RKO (cell line): ENCODE results near the gene MAT2A.
"Not testable (repeated sequence)": the region's sequence is repeated elsewhere in the genome, so short reads cannot be mapped to it uniquely, and the experiment has no call there.

ENCODE experiments used
- DNase-seq: peaks from one replicate; pipeline ENCODE4 v3.0.0-alpha.2; 2016; ENCODE audit warnings: low spot score

Gene MAT2A

DNA sequence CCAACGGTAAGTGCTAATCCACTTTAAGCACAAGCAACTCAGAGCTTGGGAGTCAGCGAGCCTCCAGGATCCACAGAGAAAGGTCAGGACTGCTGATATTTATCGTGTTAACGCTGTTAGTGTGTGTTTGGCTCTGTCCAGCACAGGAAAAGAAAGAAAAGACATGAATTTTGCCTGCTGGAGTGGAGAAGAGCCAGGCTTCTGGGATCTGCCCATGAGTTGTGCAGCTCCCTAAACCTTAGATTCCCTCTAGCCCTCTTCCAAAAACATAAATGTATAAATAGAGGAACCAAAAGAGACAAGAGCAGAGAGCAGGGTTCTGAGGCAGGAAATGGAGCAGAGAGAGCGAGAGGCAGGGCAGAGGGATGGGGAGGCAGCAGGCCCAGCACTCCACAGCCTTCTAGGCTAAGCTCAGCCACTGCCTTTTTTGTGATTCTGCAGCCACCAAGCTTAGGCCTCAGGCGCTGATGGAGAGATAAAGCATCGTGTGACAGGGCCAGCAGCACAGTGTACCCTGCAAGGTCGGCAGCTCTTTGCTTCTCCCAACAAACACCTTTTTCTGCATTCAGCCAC, 14.5 kb upstream of the MAT2A start:
- DNase-seq = no peak

- no peak for DNase-seq
These were observed 13.9 kb upstream of the MAT2A start for GRCh38 chr2:85525029-85525428.

- no peak for DNase-seq
These were observed 13.4 kb upstream of the MAT2A start for GRCh38 chr2:85525567-85525966.

- DNase-seq = no peak
These were observed 11.2 kb upstream of the MAT2A start for GRCh38 chr2:85527787-85528186.

GRCh38 chr2:85528355-85528754, 10.6 kb upstream of the MAT2A start:
- DNase-seq = no peak

GRCh38 chr2:85529809-85530208, 9.2 kb upstream of the MAT2A start:
- DNase-seq = no peak

DNA sequence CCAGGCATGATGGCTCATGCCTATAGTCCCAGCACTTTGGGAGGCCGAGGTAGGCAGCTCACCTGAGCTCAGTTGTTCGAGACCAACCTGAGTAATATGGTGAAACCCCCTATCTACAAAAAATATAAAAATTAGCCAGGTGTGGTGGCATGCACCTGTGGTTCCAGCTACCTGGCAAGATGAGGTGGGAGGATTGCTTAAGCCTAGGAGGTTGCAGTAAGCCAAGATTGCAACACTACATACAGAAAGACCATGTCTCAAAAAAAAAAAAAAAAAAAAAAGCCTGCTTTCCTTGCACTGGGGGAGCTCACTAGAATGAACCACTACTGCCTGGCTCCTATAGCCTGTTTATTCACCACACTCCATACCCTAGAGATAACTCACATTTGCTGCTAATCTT, 7.4 kb upstream of the MAT2A start:
- no peak for DNase-seq

- DNase-seq = no peak
These were observed 4.9 kb upstream of the MAT2A start for GRCh38 chr2:85534099-85534498.

- DNase-seq = no peak
These were observed 4.1 kb upstream of the MAT2A start for GRCh38 chr2:85534881-85535280.

- peak; percentile 75 for DNase-seq
These were observed 2.5 kb upstream of the MAT2A start for GRCh38 chr2:85536479-85536878.

DNA sequence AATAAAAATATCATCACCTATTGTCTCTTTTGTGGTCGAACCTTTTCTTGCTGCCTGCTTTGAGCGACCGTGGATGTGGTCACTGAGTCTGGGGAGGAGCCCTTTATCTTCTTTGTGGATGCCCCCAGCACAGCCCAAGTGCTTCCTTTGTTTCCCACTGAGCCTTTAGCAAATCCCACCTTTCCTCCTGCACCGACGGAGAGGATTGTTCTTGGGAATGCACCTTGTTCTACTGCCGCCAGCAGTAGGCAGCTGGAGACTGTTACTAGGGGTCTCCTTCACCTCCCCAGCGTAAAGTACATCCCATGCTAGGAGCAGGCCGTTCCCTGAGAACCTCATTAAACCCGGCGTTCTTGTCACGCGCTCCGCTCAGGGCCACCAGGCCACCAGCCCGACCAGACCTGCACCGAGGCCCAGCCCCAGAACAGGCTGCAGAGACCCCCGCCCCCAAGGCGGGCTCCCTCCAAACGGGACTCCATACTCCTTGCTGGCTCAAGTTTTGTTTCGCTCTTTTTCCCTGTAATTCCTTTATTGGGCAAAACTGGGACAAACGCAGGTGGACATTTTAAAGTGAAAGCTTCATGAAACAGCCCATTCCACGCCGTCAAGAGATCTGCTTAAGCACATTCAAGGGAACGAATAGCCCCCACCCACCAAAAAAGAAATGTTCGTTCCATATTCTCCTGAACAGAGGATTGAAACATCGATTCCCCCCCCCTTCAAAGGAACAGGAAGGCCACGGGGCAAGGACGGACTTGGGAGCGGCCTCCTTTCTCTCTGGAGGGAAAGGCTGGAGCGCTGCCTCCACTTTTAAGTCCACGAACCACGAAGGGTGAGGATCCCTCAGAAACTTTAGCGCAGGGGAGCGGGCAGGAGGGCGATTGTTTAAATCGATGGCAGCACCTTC, 1.1 kb upstream of the MAT2A start:
- DNase-seq = peak; percentile 57

- peak; percentile 81 for DNase-seq
These were observed 579 bp downstream of the MAT2A start for GRCh38 chr2:85539361-85540132.

DNA sequence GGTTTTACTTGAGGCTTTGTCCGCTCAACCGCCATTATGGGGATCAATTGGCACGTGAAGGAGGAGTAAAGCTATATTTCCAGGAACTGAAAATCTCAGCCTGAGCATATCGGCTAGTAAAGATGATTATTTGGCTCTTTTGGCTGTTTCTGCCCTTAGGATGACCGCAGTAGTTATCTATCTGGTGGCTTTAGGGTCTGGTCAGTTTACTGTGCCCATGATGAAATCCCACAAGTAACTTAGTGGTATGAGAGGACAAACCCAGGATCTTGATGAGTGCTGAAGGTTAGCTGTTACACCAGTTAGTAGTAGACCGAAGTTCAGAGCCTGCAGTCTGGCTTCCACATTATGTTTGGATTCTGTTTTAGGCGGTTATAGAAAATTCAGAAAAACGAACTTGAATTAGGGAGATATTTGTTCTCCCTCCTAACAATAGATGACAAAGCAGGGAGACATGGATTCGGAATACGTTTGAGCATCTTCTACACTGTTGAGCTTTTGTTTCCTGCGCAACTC, 1.2 kb downstream of the MAT2A start:
- DNase-seq = peak; percentile 53

DNA sequence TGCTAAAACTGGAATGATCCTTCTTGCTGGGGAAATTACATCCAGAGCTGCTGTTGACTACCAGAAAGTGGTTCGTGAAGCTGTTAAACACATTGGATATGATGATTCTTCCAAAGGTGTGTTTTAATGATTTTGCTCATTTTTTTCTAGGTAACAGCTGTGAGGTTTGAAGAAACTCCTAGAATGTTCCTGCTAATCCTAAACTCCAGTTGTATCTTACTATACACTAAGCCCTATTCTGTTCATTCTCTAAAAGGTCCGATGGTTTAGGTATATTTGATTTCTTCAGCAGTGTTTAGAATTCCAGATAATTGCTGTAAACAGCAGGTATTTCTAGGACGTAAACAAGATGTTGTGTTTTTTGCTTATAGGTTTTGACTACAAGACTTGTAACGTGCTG, 2.3 kb downstream of the MAT2A start:
- no peak for DNase-seq

GRCh38 chr2:85541753-85542457, 2.9 kb downstream of the MAT2A start:
- no peak for DNase-seq

- no peak for DNase-seq
These were observed 3.8 kb downstream of the MAT2A start for GRCh38 chr2:85542777-85543176.

DNA sequence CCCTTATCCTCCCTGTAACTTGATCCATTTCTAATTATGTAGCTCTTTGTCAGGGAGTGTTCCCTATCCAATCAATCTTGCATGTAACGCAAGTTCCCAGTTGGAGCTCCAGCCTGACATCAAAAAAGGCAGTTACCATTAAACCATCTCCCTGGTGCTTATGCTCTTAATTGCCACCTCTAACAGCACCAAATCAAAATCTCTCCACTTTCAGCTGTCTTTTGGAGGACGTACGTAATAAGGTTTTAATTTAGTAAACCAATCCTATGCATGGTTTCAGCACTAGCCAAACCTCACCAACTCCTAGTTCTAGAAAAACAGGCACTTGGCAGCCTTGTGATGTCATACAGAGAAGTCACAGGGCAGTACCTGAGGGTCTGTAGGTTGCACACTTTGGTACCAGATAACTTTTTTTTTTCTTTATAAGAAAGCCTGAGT, 5.3 kb downstream of the MAT2A start:
- not testable (repeated sequence) for DNase-seq

DNA sequence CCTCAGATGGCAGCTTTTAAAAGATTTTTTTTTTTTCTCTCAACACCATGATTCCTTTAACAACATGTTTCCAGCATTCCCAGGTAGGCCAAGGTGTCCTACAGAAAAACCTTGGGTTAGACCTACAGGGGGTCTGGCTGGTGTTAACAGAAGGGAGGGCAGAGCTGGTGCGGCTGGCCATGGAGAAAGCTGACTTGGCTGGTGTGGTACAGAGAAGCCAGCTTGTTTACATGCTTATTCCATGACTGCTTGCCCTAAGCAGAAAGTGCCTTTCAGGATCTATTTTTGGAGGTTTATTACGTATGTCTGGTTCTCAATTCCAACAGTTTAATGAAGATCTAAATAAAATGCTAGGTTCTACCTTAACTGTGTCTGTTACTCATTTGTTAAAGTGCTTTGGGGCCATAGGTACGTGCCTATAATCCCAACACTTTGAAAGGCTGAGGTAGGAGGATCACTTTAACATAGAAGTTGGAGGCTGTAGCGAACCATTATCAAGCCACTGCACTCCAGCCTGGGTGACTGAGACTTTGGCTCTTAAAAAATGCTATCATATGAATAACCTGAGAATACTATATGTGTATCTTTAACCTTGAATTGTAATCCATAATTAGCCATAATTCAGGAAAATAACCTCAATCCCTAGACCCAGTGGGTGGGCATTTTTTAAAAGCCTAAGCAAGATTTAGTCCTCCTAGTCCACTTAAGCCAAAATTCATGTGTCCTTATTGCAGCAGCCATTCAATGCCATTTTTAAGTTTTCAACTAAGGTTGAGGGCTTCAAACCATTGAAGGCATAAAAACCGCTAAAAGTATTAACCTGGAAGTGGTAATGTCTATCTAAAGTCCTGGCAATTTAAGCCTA, 6.2 kb downstream of the MAT2A start:
- DNase-seq = peak; percentile 16

DNA sequence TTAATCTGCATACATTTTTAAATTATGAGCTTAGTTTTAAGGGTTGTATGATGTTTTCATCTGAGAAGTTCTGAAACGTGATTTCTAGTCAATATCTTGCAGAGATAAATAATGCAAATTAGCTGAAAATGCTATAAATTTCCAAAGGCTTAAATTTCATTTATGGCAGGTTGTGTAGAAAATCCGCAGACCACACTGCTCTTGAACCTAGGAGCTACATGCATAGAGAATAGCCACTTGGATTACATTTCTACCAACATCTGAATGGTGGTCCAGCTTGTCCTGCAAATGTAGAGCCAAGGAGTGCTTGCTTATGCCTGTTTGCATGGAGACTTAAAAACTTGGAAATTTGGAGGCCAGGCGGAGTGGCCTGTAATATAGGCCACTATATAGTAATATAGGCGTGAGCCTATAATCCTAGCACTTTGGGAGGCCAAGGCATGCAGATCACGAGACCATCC, 6.8 kb downstream of the MAT2A start:
- peak; percentile 44 for DNase-seq

DNA sequence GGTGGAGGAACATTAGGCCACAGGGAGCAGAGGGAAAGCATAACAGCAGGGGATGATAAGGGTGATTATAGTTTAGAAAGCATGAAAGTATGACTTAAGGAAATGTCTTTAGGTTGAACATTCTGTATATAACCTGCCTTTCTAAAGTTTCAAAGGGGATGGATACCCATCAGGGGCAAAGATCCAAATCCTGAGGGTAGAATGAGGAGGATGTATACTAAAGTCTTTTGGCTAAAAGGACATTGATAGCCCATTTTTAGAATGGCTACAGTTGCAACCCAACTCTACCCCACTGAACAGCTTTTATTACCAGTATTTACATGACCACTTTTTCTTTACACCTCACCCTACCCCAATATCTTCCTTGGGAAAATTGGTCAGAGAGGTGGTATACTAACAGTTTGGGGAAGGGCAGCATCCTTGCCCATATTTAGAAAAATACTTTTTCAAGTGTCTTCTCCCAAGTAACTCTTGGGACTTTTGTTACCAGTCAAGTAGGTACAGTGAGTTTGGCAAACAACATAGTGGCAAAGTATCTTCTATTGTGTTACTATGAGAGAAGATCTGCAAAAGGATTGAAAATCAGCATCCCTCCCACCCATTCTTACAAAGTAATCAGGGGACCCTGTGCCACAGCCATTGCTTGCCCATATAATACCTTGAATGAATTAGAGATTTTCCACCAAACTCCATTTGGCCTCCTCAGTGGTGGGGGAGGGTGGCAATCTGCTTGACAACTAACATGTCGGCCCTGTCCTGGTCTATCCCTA, 8.3 kb downstream of the MAT2A start:
- no peak for DNase-seq
